Measurements from ENCODE around the gene MGARP.

GRCh38 chr4:139239127-139239772 is 40.8 kb downstream of the MGARP start:
- TF ChIP-seq CTCF (IDR thresholded peaks at IDR 0.05; ENCODE audit: low read length), result no peak
- no peak for TF ChIP-seq EZH2 (IDR thresholded peaks at IDR 0.05; ENCODE audit: borderline replicate concordance, low read length)
